B cell (primary cell): ENCODE measurements around the gene WDR62.

ENCODE experiments used
- CTCF ChIP-seq: fragments of 200-600 bp; IDR thresholded peaks from one replicate; pipeline ENCODE4 v1.8.0; 2022; ENCODE audit warnings: antibody characterized with exemption, mild to moderate bottlenecking
- EZH2 ChIP-seq: IDR thresholded peaks from 2 replicates; pipeline ENCODE4 v1.6.1; 2012; ENCODE audit warnings: borderline replicate concordance, low read depth, mild to moderate bottlenecking, moderate library complexity, low read length; ENCODE audit not compliant: insufficient read depth, poor library complexity, severe bottlenecking

- no peak for TF ChIP-seq EZH2
- TF ChIP-seq CTCF: no peak
These were observed 61.0 kb downstream of the WDR62 start, which contains the start of gene TBCB for GRCh38 chr19:36115453-36116343.
